Glomerular visceral epithelial cell (primary cell): ENCODE data around the gene GP9.
A peak's percentile ranks its signal among the peaks of the same experiment; 100 is the strongest.

Experiments used
- DNase-seq: peaks from one replicate; pipeline ENCODE4 v3.0.0-alpha.2; 2016; ENCODE audit errors: extremely low spot score

Gene GP9

DNA sequence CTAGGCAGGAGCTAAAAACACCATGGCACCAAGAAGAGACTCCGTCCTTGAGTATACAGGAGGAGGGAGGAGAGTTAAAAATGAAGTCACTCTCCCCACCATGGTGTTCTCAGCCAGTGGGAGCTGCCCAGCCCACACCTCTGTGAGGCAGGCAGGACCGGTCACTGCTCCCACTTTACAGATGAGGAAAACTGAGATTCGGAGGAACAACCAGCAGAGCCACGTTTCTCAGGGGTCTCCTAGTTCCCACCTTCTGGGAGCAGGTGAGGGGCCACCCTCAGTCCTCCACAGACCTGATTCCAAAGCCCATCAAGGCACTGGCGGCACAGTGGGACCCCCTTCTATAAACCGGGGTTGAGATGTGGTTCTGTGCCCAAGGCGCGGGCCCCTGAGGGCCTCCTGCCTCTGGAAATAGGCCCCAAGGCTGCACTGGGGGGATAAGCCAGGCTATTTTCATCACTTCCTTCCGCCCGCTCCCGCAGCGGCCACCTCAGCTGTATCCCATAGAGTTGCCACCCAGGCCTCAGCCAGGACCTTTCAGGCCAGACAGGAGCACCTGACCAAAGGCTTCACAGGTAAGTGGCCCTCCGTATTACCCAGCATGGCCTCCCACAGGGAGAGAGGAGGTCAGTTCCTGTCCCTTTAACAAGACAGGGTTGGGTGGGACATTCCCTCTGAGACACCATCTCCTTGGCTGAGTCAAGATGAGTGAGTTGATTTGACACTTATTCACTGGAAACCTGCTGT lies at the start of gene GP9:
Gene GP9 (plus strand): TSS at position 504 of the 747 bp plus-strand sequence. CDS start 961 bp downstream, outside the sequence.
- DNase-seq: no peak

DNA sequence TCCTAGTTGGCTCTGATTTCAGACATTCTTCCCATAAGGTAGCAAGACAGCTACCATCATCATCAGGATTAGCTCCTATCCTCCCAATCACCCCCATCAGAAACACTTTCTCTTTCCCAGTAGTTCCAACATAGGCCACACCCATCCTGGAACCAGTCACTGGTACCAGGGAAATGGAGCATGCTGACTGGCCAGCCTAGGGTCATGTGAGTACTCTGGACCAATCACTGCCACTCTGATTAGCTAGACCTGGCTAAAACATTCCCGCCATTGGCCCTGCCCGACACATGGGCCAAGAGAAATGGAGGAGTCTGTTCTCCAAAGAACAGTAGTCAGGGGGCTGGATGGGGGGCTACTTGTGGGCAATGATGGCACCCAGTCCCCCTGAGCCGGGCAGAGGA lies 47.1 kb upstream of the GP9 start:
- DNase-seq: no peak

DNA sequence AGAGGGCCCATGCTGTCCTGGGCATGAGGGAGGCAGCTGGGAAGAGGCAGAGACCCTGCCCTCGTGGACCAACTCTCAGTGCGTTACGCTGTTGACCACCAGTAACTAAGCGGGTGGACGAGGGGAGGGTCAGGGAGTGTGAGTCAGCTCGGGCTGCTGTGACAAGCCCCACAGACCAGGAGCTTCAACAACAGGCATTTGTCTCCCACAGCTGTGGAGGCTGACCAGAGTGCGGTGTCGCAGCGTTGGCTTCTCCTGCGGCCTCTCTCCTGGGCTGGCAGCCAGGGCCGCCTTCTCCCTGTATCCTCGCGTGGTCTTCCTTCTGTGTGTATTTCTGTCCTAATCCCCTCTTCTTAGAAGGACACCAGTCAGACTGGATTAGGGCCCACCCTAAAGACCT lies 46.4 kb upstream of the GP9 start:
- no peak for DNase-seq

DNA sequence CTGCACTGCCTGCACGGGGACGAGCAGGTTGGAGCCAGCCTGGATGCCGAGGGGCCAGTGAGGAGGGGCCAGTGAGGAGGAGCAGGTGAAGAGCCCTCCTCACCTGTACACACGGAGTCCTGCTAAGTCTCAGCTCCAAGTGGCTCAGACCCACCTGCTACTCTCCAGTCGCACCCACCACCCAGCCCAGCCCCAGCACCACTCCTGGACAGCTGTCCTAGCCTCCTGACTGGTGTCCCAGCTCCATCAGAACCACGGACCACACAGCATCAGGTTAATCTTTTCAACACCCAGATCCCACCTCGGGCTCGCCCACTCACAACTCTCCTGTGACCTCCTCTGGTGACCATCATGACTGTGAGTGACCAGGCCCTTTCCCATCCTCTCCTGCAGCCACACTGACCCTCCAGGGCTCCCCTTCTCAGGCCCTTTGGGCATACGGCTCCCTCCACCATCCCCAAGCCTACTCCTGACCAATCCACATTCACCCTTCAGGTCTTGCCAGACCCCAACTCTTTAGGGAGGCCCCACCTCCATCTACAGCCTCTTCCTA lies 45.7 kb upstream of the GP9 start:
- DNase-seq: no peak

GRCh38 chr3:129015388-129016105 lies 45.0 kb upstream of the GP9 start:
- no peak for DNase-seq

GRCh38 chr3:129016356-129016719 lies 44.2 kb upstream of the GP9 start:
- DNase-seq: no peak

DNA sequence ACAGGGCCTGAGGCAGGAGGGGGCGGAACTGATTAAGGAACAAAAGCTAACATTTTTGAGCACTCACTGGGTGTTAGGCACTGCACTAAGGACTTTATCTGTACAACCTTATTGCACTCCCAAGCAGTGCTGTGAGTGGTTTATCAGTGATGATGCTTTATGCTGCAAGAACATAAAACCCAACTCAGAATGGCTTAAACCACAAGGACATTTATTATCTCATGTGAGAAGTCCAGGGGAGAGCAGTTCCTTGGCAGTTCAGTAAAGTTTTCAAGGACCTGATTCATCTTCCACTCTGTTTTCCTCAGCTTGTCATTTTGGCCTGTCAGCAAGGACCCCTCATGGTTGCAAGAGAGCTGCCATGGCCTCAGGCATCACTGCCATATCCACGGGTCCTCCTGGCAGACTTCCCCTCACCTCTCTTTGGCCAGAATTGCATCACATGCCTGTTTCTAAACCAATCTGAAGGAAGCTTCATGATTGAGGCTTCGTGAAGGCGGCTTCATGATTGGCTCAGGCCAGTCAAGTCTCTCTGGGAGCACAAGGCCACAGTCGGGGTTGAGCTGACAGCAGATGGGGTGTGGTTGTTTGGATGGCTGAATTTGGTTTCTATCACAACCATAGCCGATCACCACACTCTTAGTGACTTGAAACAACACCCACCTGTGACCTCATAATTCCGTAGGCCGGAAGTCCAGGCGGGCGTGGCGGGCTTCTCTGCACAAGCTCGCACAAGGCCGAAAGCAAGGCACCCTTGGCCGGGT lies 43.7 kb upstream of the GP9 start:
- DNase-seq: no peak

DNA sequence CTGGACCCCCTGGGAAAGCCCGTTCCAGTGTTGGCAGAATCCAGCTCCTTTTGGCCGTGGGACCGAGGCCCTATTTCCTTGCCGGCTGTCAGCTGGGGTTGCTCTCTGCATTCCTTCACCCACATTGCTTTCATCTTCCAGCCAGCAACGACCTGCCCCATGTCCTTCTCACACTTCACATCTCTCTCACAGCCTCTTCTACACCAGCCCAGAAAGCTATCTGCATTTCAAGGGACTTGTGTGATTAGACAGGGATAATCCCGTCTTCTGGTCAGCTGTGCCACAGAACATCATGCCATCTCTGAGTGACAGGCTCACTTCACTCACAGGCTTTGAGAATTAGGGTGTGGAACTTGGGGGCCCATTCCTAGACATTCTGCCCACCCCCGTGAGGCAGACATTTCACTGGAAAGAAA lies 43.1 kb upstream of the GP9 start:
- DNase-seq: no peak

DNA sequence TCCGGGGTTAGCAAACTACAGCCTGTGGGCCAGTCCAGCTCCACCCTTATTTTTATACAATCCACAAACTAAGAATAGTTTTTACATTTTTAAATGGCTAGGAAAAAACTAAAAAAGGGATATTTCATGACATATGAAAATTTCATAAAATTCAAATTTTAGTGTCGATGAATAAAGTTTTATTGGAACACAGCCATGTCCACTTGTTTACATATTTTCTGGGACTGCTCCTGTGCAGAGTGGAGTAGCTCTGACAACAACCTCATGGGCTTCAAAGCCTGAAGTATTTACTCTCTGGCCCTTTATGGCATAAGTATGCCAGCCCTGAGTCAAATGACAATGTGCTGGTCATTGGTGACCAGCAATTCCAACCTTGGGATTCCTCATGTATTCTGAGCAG lies 42.3 kb upstream of the GP9 start:
- no peak for DNase-seq

DNA sequence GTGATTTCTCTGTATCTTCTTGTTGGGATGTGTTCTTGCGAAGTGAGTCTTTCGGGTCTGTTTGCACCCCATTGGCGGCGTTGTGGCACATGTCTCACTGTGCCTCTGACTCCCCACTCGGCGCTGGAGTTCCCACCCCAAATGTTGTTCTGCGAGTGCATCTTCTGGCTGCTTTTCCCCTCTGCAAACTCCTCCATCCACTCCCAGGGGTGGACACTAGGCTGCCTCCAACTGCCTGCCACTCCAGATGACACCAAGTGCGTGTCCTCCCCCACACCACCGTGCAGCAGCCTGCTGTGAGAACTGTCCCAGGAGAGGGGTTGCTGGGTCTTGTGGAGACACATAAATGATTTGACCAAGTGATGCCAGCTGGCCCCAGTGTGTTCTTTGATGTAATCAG lies 41.8 kb upstream of the GP9 start:
- DNase-seq: no peak

DNA sequence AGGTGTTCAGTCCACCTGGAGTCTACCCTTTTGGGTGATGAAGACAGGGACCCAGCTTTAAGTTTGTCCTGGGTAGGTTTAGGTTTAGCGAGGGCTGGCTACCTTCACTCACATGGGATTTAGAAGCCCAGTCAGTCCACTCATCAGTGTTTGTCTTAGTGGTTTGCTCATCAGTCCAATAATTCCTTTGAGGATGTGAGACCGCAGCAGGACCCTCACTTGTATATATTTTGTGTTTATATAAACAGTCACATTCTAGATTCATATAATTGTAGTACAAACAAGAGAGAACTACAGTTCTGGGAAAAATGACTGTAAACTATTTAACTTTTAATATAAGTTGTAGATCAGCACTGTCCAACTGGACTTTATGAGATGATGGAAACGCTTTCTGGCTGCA lies 41.3 kb upstream of the GP9 start:
- DNase-seq: no peak

DNA sequence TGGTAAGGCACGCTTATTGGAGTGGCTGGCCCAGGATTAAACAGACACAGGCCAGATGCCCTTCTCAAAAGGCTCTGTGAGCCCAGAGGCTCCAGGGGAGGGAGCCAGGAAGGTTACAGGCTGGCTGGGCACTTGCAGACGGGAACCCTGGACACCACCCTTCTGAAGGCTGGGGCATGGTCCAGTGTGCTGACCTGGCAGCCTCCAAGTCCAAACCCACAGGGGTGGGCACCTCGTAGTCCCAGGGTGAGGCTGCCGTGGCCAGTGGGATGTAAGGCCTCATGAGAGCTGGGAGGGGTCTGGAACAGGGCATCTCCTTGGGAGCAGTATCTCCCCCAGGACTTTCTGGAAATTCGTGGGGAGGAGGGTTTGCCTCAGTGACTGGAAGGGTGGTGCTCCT lies 39.9 kb upstream of the GP9 start:
- DNase-seq: no peak

DNA sequence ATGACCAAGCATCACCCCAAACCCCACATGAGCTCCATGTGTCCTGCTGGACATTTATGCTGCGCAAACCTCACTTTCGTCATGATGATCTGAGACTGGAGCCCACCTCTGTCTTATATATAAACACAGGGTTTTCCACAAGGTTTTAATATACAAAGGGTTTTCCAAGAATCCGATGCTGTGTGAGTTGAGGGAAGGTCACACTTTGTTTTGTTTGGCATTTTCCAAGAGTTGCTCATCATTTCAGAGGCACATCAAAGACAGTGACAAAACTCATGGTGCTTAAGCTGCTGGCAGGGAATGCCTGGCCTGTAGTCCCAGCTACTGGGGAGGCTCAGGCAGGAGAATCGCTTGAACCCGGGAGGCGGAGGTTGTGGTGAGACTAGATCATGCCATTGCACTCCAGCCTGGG lies 39.4 kb upstream of the GP9 start:
- DNase-seq: no peak

DNA sequence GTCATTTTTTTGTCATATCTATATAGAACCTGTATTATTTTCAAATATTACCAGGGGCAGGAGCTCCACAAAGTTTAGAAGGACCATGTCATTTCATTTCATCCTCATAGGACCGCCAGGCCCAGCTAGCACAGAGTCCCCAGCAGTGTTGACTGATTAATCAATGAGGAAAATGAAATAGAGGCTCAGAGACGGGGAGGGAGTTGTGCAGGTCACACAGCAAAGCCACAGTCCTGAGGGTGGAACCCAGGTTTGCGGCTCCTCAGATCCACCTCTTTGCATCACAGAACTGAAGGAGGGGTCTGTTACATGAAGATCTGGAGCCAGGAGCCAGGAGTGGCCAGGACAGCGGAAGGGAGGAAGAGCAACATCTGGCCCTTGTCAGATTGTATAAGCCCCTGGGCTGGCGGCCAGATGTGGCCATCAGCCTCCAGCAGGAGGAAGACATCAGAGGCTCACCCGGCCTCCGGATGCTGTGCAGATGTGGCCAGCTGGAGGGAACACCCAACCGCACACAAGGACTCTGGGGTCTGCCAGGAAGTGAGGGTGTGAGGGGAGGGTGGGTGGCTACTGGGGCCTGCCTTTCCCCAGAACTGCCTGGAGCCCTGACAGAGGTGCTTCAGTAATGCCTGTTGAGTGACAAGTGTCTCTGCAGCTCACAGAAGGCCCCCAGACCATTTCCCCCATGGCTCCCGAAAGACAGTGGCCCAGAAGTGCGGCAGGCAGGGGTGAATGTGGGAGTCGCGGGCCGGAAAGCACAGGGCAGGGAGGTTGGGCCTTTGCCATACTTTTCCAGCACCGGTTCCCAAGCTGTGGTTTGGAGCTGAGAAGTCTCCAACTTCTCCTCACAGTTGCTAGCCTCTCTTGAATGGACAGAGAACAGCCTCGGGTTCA lies 38.2 kb upstream of the GP9 start:
- no peak for DNase-seq

GRCh38 chr3:129023008-129023358 lies 37.6 kb upstream of the GP9 start:
- DNase-seq: no peak

DNA sequence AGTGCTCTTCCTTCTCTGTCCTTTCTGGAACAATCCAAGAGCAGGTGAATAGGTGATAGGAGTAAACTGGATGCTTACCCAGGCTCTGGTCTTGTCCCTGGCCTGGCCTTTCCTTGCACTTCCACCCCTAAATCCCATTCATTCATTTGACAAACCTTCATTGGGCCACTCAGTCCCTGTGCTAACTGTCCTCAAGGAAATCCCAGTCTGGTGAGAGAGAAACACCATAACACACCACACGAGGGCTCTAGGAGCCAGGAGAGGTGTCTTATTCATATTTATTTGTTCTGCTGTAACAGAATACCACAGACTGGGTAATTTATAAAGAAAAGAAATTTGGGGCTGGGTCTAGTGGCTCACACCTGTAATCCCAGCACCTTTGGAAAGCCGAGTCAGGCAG lies 36.7 kb upstream of the GP9 start:
- peak; percentile 12 for DNase-seq

DNA sequence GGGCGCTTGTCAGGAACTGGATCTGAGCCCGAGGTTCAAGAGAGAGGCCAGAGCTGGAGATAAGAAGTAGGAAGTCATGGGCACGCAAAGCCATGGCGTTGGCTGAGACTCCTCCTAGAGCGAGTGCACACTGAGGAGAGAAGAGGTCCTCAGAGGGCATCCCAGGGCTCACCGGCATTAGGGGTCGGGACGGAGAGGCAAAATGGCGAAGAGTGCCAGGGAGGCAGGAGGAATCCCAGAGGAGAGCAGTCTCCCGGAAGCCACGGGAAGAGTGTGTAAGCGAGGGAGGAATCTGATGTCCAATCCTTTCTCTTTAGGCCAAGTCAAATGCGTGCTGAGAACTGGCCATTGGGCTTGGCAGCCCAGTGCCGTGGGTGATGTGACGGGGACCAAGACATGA lies 35.5 kb upstream of the GP9 start:
- DNase-seq: no peak

- DNase-seq: no peak
Measured at GRCh38 chr3:129025691-129026435, 34.7 kb upstream of the GP9 start.

- DNase-seq: peak; percentile 84
Measured at GRCh38 chr3:129026728-129027543, 33.6 kb upstream of the GP9 start.

GRCh38 chr3:129027544-129027880 lies 33.1 kb upstream of the GP9 start:
- DNase-seq: no peak
